Small intestine (tissue), 7 donors: Measurements from ENCODE around the gene TAAR1. TPM values are rescaled to one million over a fixed set of nuclear protein-coding genes. Genes with fewer than 3 reads are reported as not detected.
"Not testable (repeated sequence)": the region's sequence is repeated elsewhere in the genome, so short reads cannot be mapped to it uniquely, and the experiment has no call there.

Source experiments
- DNase-seq, 2 donors: peaks; one replicate each; pipeline versions ENCODE4 v3.0.0 to v3.0.0-alpha.2; 2013
- FAIRE-seq: peaks from 2 replicates; lab custom pipeline; 2012; peaks lifted over from hg19 to GRCh38; lab: Jason Lieb, UNC
- H3K27ac ChIP-seq, 3 donors: one replicate each; pipeline ENCODE4 v1.5.1; 2013; ENCODE audit warnings: low read length in 2 of 3, mild to moderate bottlenecking in 2 of 3, control low read depth in 1 of 3, inconsistent platforms in 1 of 3, low read depth in 1 of 3, moderate library complexity in 1 of 3
- H3K27me3 ChIP-seq, 3 donors: one replicate each; pipeline ENCODE4 v1.6.1; 2013; ENCODE audit warnings: low read length in 3 of 3, inconsistent platforms in 1 of 3; ENCODE audit not compliant: control insufficient read depth in 3 of 3, insufficient read depth in 3 of 3
- H3K36me3 ChIP-seq, 3 donors: one replicate each; pipeline ENCODE4 v1.6.1; 2013; ENCODE audit warnings: low read length in 3 of 3, inconsistent platforms in 1 of 3, low read depth in 1 of 3, mild to moderate bottlenecking in 1 of 3, moderate library complexity in 1 of 3; ENCODE audit not compliant: control insufficient read depth in 3 of 3, insufficient read depth in 2 of 3
- H3K4me1 ChIP-seq, 3 donors: one replicate each; pipeline ENCODE4 v1.6.1; 2013; ENCODE audit warnings: low read length in 2 of 3, inconsistent platforms in 1 of 3, low read depth in 1 of 3, mild to moderate bottlenecking in 1 of 3, moderate library complexity in 1 of 3; ENCODE audit not compliant: control insufficient read depth in 3 of 3, insufficient read depth in 2 of 3
- H3K4me3 ChIP-seq, 3 donors: one replicate each; pipeline ENCODE4 v1.5.1; 2013; ENCODE audit warnings: low read length in 3 of 3, control low read depth in 1 of 3, inconsistent platforms in 1 of 3, low read depth in 1 of 3, mild to moderate bottlenecking in 1 of 3, moderate library complexity in 1 of 3
- H3K9me3 ChIP-seq, 2 donors: one replicate each; pipeline ENCODE4 v1.6.1; 2013; ENCODE audit warnings: low read depth in 1 of 2, low read length in 1 of 2; ENCODE audit not compliant: control insufficient read depth in 2 of 2, insufficient read depth in 1 of 2
- WGBS, 3 donors: extraction: QIAGEN DNeasy Blood & Tissue Kit; methylation state at CpG; one replicate each; pipeline ENCODE4 v1.1.7; 2013; 5-methylcytosine and 5-hydroxymethylcytosine counted together
- polyA plus RNA-seq, 4 donors: library from polyadenylated mRNA; stranded (reverse) in 3 of 4; unstranded in 1 of 4; fragments of 200-250 nt in 3 of 4; fragments of 120-200 nt in 1 of 4; gene quantifications; one replicate each; pipeline versions ENCODE4 v1.2.1 to v1.2.3, GENCODE V29; 2013
- donor health status: healthy with polysubstance abuse.
- donor health status: control.
- donor health status: control.
- donor health status: Bipolar disorder and iron deficiency.
- donor health status: healthy.

Gene TAAR1
- polyA plus RNA-seq, 4 donors, result 0.09 TPM; not detected in 3

GRCh38 chr6:132687306-132687705 is 28.3 kb upstream of the TAAR1 start:
- Histone ChIP-seq H3K4me1 (peaks cover 0 to 2% (median 0%) of the 10 kb centered on the region in 3 donors), H3K36me3 (peaks cover 0 to 20% (median 2%) of the 10 kb centered on the region in 3 donors), H3K27ac (no peak overlapping the region), H3K4me3 (no peak overlapping the region), H3K9me3 (no peaks in the 10 kb centered on the region), H3K27me3 (no peaks in the 10 kb centered on the region)
- FAIRE-seq, result no peak
- peak in 1 of 2 donors; percentile 9 for DNase-seq
- 41 to 54% (median 48%) methylated on average over 5 of the region's 5 CpGs for WGBS, 3 donors

DNA sequence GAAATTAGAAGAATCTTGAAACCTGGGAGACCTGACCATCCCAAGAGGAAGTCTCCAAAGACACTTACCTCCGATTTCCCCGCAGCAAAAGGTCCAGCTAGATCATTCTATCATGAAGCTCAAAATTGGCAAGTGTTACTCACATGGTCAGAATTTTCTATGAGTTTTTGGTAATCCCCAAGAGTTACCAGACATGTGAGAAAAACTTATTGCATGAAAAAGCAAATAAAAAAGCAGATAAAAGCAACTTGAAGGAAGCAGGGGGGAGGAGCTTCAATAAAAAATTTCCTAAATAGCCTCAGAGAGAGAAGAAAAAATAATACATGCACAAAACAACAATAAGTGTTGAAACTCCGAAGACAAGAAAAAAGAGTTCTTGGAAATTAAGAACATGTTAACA is 27.5 kb upstream of the TAAR1 start:
- DNase-seq (no peak), FAIRE-seq (no peak)
- H3K4me3 ChIP-seq, result no peak overlapping the region
- H3K4me1 ChIP-seq, result peaks cover 0 to 2% (median 0%) of the 10 kb centered on the region in 3 donors
- WGBS, 3 donors, result 81 to 98% (median 95%) methylated on average over 3 of the region's 3 CpGs
- H3K36me3 ChIP-seq, result peaks cover 0 to 19% (median 0%) of the 10 kb centered on the region in 3 donors
- H3K9me3 ChIP-seq, result no peaks in the 10 kb centered on the region
- H3K27ac ChIP-seq, result no peak overlapping the region
- no peaks in the 10 kb centered on the region for H3K27me3 ChIP-seq

GRCh38 chr6:132685009-132685408 is 26.0 kb upstream of the TAAR1 start:
- H3K27me3 ChIP-seq, result no peaks in the 10 kb centered on the region
- H3K9me3 ChIP-seq, result no peaks in the 10 kb centered on the region
- H3K4me1 ChIP-seq, result peaks cover 0 to 2% (median 0%) of the 10 kb centered on the region in 3 donors
- DNase-seq, result no peak
- no peak overlapping the region for H3K27ac ChIP-seq
- 58 to 79% (median 77%) methylated on average over 3 of the region's 3 CpGs for WGBS, 3 donors
- no peak for FAIRE-seq
- no peak overlapping the region for H3K4me3 ChIP-seq
- H3K36me3 ChIP-seq, result peaks cover 0 to 15% (median 0%) of the 10 kb centered on the region in 3 donors

DNA sequence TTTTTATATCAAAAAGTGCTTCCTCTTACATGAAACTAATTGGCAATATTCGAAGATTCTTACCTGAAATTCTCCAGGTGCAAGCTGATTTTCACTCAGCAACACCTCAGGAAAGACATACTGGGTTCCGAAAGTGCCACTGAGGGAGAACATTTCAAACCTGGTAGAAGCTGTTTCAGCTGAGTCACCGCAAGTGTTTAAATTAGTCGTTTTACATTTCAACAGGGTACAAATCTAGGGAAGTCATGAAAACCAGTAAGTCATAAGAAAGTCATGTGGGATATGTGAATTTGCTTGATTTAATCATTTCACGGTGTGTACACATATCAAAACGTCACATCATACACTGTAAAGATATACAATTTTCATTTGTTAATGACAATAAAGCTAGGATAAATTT is 25.3 kb upstream of the TAAR1 start:
- FAIRE-seq (no peak), DNase-seq (no peak)
- Histone ChIP-seq H3K4me1 (peaks cover 0 to 2% (median 0%) of the 10 kb centered on the region in 3 donors), H3K27me3 (no peaks in the 10 kb centered on the region), H3K36me3 (peaks cover 0 to 15% (median 0%) of the 10 kb centered on the region in 3 donors), H3K9me3 (no peaks in the 10 kb centered on the region), H3K4me3 (no peak overlapping the region), H3K27ac (no peak overlapping the region)
- 73 to 82% (median 77%) methylated on average over 6 of the region's 6 CpGs for WGBS, 3 donors

DNA sequence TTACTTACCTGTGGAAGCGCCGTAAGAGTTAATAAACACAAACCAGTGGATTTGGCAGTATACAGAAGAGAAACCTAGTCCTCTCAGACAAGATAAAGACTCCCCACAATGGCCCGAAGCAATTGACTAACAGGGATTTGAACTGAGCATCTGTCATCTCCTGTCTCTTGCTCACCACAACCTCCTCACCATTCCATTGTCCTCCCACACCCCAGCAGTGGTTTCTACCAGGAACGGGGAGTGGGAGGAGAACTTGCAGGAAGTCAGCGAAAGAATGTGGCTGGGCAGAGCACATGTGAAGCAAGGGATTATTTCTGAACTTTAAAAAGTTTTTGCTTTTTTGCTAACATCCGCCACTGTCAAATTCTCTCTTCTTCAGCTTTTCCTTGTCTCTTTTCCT is 24.6 kb upstream of the TAAR1 start:
- no peaks in the 10 kb centered on the region for H3K9me3 ChIP-seq
- no peak overlapping the region for H3K27ac ChIP-seq
- WGBS, 3 donors, result 77 to 89% (median 88%) methylated on average over 6 of the region's 6 CpGs
- peaks cover 0 to 2% (median 0%) of the 10 kb centered on the region in 3 donors for H3K4me1 ChIP-seq
- H3K4me3 ChIP-seq, result no peak overlapping the region
- FAIRE-seq, result no peak
- H3K36me3 ChIP-seq, result peaks cover 0 to 15% (median 0%) of the 10 kb centered on the region in 3 donors
- no peaks in the 10 kb centered on the region for H3K27me3 ChIP-seq
- no peak for DNase-seq

GRCh38 chr6:132679094-132679493 is 20.1 kb upstream of the TAAR1 start:
- H3K27ac ChIP-seq, H3K27me3 ChIP-seq, H3K4me3 ChIP-seq, H3K4me1 ChIP-seq, H3K9me3 ChIP-seq, FAIRE-seq, DNase-seq: not testable (repeated sequence)
- peaks cover 0 to 11% (median 0%) of the 10 kb centered on the region in 3 donors for H3K36me3 ChIP-seq

DNA sequence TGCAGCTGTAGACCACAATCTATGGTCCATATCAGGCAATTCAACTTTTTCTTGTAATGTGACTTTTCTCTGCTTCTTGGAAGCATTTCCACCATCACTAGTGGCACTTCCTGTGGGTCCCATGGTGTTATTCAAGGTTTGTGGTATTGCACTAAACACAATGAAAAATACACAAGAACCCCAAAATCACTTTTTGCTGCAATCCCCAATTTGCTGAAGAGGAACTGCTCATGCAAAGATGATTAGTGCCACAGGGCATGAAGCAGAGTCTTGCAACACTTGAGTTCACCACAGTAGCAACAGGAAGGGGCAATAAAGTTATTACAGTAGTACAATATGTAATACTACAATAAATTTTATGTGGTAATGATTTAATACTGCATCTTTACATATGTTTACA is 16.8 kb upstream of the TAAR1 start:
- peaks cover 2 to 19% (median 12%) of the 10 kb centered on the region in 3 donors for H3K4me1 ChIP-seq
- H3K4me3 ChIP-seq, result no peak overlapping the region
- H3K27me3 ChIP-seq, result no peaks in the 10 kb centered on the region
- no peaks in the 10 kb centered on the region for H3K9me3 ChIP-seq
- no peaks in the 10 kb centered on the region for H3K36me3 ChIP-seq
- no peak for FAIRE-seq
- DNase-seq, result peak in 1 of 2 donors; percentile 46
- H3K27ac ChIP-seq, result no peak overlapping the region

GRCh38 chr6:132675002-132675401 is 16.0 kb upstream of the TAAR1 start:
- peaks cover 2 to 19% (median 12%) of the 10 kb centered on the region in 3 donors for H3K4me1 ChIP-seq
- no peaks in the 10 kb centered on the region for H3K9me3 ChIP-seq
- DNase-seq (no peak), FAIRE-seq (no peak)
- H3K36me3 ChIP-seq, result no peaks in the 10 kb centered on the region
- H3K27me3 ChIP-seq, result no peaks in the 10 kb centered on the region
- 78 to 93% (median 87%) methylated on average over 3 of the region's 3 CpGs for WGBS, 3 donors
- no peak overlapping the region for H3K27ac ChIP-seq
- H3K4me3 ChIP-seq, result no peak overlapping the region
